ENCODE results near the gene DUT.

- TF ChIP-seq CTCF (IDR thresholded peaks at IDR 0.05) (no peak), POLR2A (IDR thresholded peaks at IDR 0.05) (no peak), POLR2AphosphoS5 (IDR thresholded peaks at IDR 0.05) (no peak)
These were observed 53.4 kb downstream of the DUT start for GRCh38 chr15:48384616-48385015.

All from breast epithelium (tissue), 3 donors.